DND-41 (cell line): ENCODE results near the gene RENBP.

Experiments
- ATAC-seq: fragments of 200-7000 bp; cut with Tn5 transposase; 3 replicates; pipeline ENCODE4 v1.9.1; 2021; ENCODE audit warnings: low read depth; ENCODE audit not compliant: insufficient read depth
- DNase-seq: peaks from one replicate; pipeline ENCODE4 v3.0.0-alpha.2; 2020
- H2AFZ ChIP-seq: 2 replicates; pipeline ENCODE4 v1.6.0; 2012; ENCODE audit warnings: low read depth, low read length
- H3K27ac ChIP-seq: 2 replicates; pipeline ENCODE4 v1.5.1; 2012; ENCODE audit warnings: low read length, inconsistent platforms
- H3K27me3 ChIP-seq: fragments of 200-600 bp; sonication (generic); 2 replicates; pipeline ENCODE4 v1.6.0; 2012; ENCODE audit warnings: low read length, mild to moderate bottlenecking, inconsistent platforms; ENCODE audit not compliant: insufficient read depth, poor library complexity
- H3K36me3 ChIP-seq: 2 replicates; pipeline ENCODE4 v1.5.1; 2012; ENCODE audit warnings: low read length, inconsistent platforms; ENCODE audit not compliant: insufficient read depth
- H3K4me1 ChIP-seq: 2 replicates; pipeline ENCODE4 v1.5.1; 2012; ENCODE audit warnings: mild to moderate bottlenecking, low read length; ENCODE audit not compliant: insufficient read depth
- H3K4me2 ChIP-seq: 2 replicates; pipeline ENCODE4 v1.6.0; 2012; ENCODE audit warnings: mild to moderate bottlenecking, moderate library complexity, low read length, inconsistent platforms; ENCODE audit not compliant: insufficient read depth
- H3K4me3 ChIP-seq, 2 experiments: fragments of 200-600 bp in 1 of 2; shearing (Covaris generic) in 1 of 2; 2 replicates each; pipeline ENCODE4 v1.5.1; 2012 to 2016; ENCODE audit warnings: inconsistent platforms in 2 of 2, low read length in 2 of 2, mild to moderate bottlenecking in 2 of 2, low read depth in 1 of 2, moderate library complexity in 1 of 2
- H3K79me2 ChIP-seq: 2 replicates; pipeline ENCODE4 v1.6.0; 2012; ENCODE audit warnings: low read length, inconsistent platforms; ENCODE audit not compliant: insufficient read depth
- H3K9ac ChIP-seq: 2 replicates; pipeline ENCODE4 v1.6.0; 2012; ENCODE audit warnings: low read depth, mild to moderate bottlenecking, inconsistent platforms, low read length, moderate library complexity
- H3K9me3 ChIP-seq: 2 replicates; pipeline ENCODE4 v1.5.1; 2012; ENCODE audit warnings: low read length, moderate library complexity, mild to moderate bottlenecking, inconsistent platforms; ENCODE audit not compliant: insufficient read depth, severe bottlenecking
- H4K20me1 ChIP-seq: 2 replicates; pipeline ENCODE4 v1.6.0; 2012; ENCODE audit warnings: low read length; ENCODE audit not compliant: insufficient read depth
- CTCF ChIP-seq: IDR thresholded peaks from 2 replicates; pipeline ENCODE4 v1.5.1; 2012; ENCODE audit warnings: borderline replicate concordance, low read length, moderate library complexity, mild to moderate bottlenecking; ENCODE audit not compliant: poor library complexity, severe bottlenecking; ENCODE audit errors: extremely low read depth
- EZH2 ChIP-seq: IDR thresholded peaks from 3 replicates; pipeline ENCODE4 v1.6.1; 2012; ENCODE audit warnings: borderline replicate concordance, low read depth, mild to moderate bottlenecking, moderate library complexity, low read length, inconsistent platforms; ENCODE audit not compliant: severe bottlenecking

Gene RENBP

GRCh38 chrX:153885968-153886903 lies 58.2 kb downstream of the RENBP start, which contains the start of gene L1CAM:
L1CAM (minus strand) TSS chrX:153886173; CDS start chrX:153875836, 10,337 bp downstream.
- no peaks in the 10 kb centered on the region for H3K79me2 ChIP-seq
- no peak within 1 kb of the TSS for H2AFZ ChIP-seq
- H4K20me1 ChIP-seq = no peaks in the 10 kb centered on the region
- H3K4me1 ChIP-seq = no peaks in the 10 kb centered on the region
- DNase-seq = no peak
- H3K36me3 ChIP-seq = no peaks in the 10 kb centered on the region
- H3K9ac ChIP-seq = no peak within 1 kb of the TSS
- no peaks in the 10 kb centered on the region for H3K9me3 ChIP-seq
- no peak within 1 kb of the TSS for H3K4me2 ChIP-seq
- H3K27ac ChIP-seq = no peak within 1 kb of the TSS
- no peaks in the 10 kb centered on the region for H3K27me3 ChIP-seq
- H3K4me3 ChIP-seq = no peak within 1 kb of the TSS
- no peak for TF ChIP-seq EZH2
- TF ChIP-seq CTCF = no peak
- no peak for ATAC-seq
